Endothelial cell (in vitro differentiated cells): Measurements from ENCODE around the gene LRIG3. TPM values are rescaled to one million over a fixed set of nuclear protein-coding genes. Genes with fewer than 3 reads are reported as not detected.
"Not testable (repeated sequence)": the region's sequence is repeated elsewhere in the genome, so short reads cannot be mapped to it uniquely, and the experiment has no call there.

Experiments used
- DNase-seq: peaks from one replicate; pipeline ENCODE4 v3.0.0; 2021; ENCODE audit warnings: low spot score
- H3K27ac Mint-ChIP-seq: one replicate; pipeline ENCODE4 v1.8.0; 2021; ENCODE audit warnings: mixed read lengths, inconsistent platforms; ENCODE audit not compliant: unreplicated experiment
- H3K27me3 Mint-ChIP-seq: one replicate; pipeline ENCODE4 v1.8.0; 2021; ENCODE audit warnings: mild to moderate bottlenecking, moderate library complexity, mixed read lengths, inconsistent platforms; ENCODE audit not compliant: unreplicated experiment
- H3K36me3 Mint-ChIP-seq: one replicate; pipeline ENCODE4 v1.8.0; 2021; ENCODE audit warnings: mild to moderate bottlenecking, low read depth, mixed read lengths, inconsistent platforms; ENCODE audit not compliant: unreplicated experiment
- H3K4me1 Mint-ChIP-seq: one replicate; pipeline ENCODE4 v1.8.0; 2021; ENCODE audit warnings: mild to moderate bottlenecking, mixed read lengths, inconsistent platforms; ENCODE audit not compliant: unreplicated experiment
- H3K4me3 Mint-ChIP-seq: one replicate; pipeline ENCODE4 v1.8.0; 2021; ENCODE audit warnings: mild to moderate bottlenecking, mixed read lengths, inconsistent platforms; ENCODE audit not compliant: unreplicated experiment
- H3K9me3 Mint-ChIP-seq: one replicate; pipeline ENCODE4 v1.8.0; 2021; ENCODE audit warnings: mixed read lengths, inconsistent platforms; ENCODE audit not compliant: unreplicated experiment
- total RNA-seq: library from RNA; stranded (reverse); fragmentation: NEBNext Ultra II Directional; extraction: Animal tissue kit (Norgen Biotek cat#: 25700); gene quantifications from one replicate; pipeline ENCODE4 v1.2.1, GENCODE V29; 2021; ENCODE audit not compliant: unreplicated experiment
- TF ChIP-seq, protein P1 (sequence below): fragments of 200-600 bp; sonication (generic); IDR thresholded peaks from one replicate; pipeline ENCODE4 v1.5.0; 2021; ENCODE audit warnings: antibody characterized with exemption; ENCODE audit not compliant: unreplicated experiment

LRIG3 gene
- total RNA-seq, 1 donor from 2014 or later, result 103 TPM

- peaks cover 23% of the 10 kb centered on the region for H3K4me1 Mint-ChIP-seq
- peaks cover 69% of the 10 kb centered on the region for H3K36me3 Mint-ChIP-seq
- H3K4me3 Mint-ChIP-seq, result no peak overlapping the region
- TF ChIP-seq, protein P1, sequence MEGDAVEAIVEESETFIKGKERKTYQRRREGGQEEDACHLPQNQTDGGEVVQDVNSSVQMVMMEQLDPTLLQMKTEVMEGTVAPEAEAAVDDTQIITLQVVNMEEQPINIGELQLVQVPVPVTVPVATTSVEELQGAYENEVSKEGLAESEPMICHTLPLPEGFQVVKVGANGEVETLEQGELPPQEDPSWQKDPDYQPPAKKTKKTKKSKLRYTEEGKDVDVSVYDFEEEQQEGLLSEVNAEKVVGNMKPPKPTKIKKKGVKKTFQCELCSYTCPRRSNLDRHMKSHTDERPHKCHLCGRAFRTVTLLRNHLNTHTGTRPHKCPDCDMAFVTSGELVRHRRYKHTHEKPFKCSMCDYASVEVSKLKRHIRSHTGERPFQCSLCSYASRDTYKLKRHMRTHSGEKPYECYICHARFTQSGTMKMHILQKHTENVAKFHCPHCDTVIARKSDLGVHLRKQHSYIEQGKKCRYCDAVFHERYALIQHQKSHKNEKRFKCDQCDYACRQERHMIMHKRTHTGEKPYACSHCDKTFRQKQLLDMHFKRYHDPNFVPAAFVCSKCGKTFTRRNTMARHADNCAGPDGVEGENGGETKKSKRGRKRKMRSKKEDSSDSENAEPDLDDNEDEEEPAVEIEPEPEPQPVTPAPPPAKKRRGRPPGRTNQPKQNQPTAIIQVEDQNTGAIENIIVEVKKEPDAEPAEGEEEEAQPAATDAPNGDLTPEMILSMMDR, result no peak
- H3K27ac Mint-ChIP-seq, result peak overlapping the region; percentile 72
- H3K9me3 Mint-ChIP-seq, result no peaks in the 10 kb centered on the region
- H3K27me3 Mint-ChIP-seq, result no peaks in the 10 kb centered on the region
- DNase-seq, result no peak
These were observed 12.9 kb downstream of the LRIG3 start for GRCh38 chr12:58907391-58907790.

DNA sequence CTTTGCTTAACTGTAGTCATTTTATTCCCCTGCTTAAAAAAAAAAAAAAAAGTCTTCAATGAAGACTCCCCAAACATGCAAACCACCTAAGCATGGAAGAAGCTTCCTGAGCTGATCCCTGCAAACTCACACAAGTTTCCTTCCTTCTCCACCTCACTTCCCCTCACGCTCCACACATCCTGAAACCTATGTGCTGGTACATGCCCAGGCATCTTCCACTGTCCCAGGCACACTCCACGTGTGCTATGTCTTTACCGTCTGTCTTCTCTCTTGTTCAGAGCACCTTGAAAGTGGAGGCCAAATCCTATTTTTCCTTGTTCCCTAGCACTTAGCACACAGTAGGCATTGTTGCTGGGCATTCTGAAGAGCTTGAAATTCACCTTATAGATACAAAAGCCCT, 13.4 kb downstream of the LRIG3 start:
- no peaks in the 10 kb centered on the region for H3K9me3 Mint-ChIP-seq
- no peaks in the 10 kb centered on the region for H3K27me3 Mint-ChIP-seq
- H3K36me3 Mint-ChIP-seq, result peaks cover 66% of the 10 kb centered on the region
- DNase-seq, result no peak
- TF ChIP-seq, protein P1, result no peak
- H3K27ac Mint-ChIP-seq, result peak overlapping the region; percentile 72
- H3K4me3 Mint-ChIP-seq, result peak overlapping the region; percentile 57
- H3K4me1 Mint-ChIP-seq, result peaks cover 23% of the 10 kb centered on the region

DNA sequence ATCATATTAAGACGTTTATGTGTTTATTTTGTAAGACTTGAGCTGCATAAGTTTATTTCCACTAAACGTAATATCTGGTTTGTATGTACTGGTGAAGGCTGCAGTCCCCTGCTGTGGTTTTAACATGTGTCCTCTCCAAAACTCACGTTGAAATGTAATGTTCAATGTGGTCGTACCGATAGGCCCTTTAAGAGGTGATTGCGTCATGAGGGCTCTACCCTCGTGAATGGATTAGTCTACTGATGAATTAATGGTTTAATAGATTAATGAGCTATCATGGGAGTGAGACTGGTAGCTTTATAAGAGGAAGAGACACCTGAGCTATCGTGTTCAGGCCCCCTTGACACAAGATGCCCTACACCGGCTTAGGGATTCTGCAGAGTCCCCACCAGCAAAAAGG, 14.9 kb downstream of the LRIG3 start:
- H3K36me3 Mint-ChIP-seq, result peaks cover 56% of the 10 kb centered on the region
- H3K9me3 Mint-ChIP-seq, result no peaks in the 10 kb centered on the region
- H3K27ac Mint-ChIP-seq, result no peak overlapping the region

DNA sequence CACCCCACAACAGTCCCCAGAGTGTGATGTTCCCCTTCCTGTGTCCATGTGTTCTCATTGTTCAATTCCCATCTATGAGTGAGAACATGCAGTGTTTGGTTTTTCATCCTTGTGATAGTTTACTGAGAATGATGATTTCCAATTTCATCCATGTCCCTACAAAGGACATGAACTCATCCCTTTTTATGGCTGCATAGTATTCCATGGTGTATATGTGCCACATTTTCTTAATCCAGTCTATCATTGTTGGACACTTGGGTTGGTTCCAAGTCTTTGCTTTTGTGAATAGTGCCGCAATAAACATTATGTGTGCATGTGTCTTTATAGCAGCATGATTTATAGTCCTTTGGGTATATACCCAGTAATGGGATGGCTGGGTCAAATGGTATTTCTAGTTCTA, 17.6 kb downstream of the LRIG3 start:
- H3K27me3 Mint-ChIP-seq, H3K27ac Mint-ChIP-seq, H3K9me3 Mint-ChIP-seq, DNase-seq, H3K4me3 Mint-ChIP-seq: not testable (repeated sequence)
- Mint-ChIP-seq H3K36me3 (peaks cover 51% of the 10 kb centered on the region), H3K4me1 (peaks cover 11% of the 10 kb centered on the region)

More for the DNA sequence above, 14.9 kb downstream of the LRIG3 start:
- Mint-ChIP-seq H3K27me3 (no peaks in the 10 kb centered on the region), H3K4me1 (peaks cover 23% of the 10 kb centered on the region), H3K4me3 (no peak overlapping the region)
- TF ChIP-seq, protein P1, result no peak
- no peak for DNase-seq

DNA sequence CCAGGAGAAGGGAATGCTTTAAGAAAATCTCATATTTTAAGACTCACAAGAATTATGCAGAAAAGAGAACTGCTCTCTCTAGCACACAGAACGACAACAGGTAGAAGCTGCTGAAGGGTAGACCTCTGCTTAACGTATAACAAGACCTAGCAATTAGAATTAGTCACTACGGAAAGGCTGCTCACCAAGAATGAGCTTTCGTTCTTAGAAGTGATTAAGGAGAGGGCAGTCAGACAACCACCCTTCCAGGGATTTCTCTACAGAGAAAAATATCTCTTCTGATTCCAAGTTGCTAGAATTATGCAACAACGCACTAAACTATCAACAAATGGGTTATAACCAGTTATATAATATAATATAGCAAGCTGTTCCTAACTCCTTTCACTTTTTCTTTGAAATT, 18.6 kb downstream of the LRIG3 start:
- Mint-ChIP-seq H3K27me3 (peaks cover 2% of the 10 kb centered on the region), H3K4me1 (peaks cover 1% of the 10 kb centered on the region), H3K4me3 (no peak overlapping the region), H3K36me3 (peaks cover 42% of the 10 kb centered on the region), H3K27ac (no peak overlapping the region), H3K9me3 (no peaks in the 10 kb centered on the region)
- no peak for DNase-seq
- TF ChIP-seq, protein P1, result no peak
